ENCODE measurements around the gene DYNC1I2. TPM values are rescaled to one million over a fixed set of nuclear protein-coding genes. Genes with fewer than 3 reads are reported as not detected.

The DYNC1I2 gene
- total and polyA plus RNA-seq, 2 experiments from 2014 or later: 79.4 to 102 TPM

GRCh38 chr2:171792886-171793580 is 105.8 kb downstream of the DYNC1I2 start:
- Histone ChIP-seq H3K27ac (ENCODE audit: low read depth) (no peak overlapping the region), H3K27me3 (ENCODE audit: insufficient read depth) (no peaks in the 10 kb centered on the region), H3K36me3 (ENCODE audit: insufficient read depth) (no peaks in the 10 kb centered on the region), H3K79me2 (replicated peaks; ENCODE audit: insufficient read depth) (no peaks in the 10 kb centered on the region), H2AFZ (no peak overlapping the region), H3F3A (replicated peaks; ENCODE audit: low read depth) (no peaks in the 10 kb centered on the region), H3K4me1 (ENCODE audit: insufficient read depth) (peaks cover 45% of the 10 kb centered on the region), H3K4me2 (peak overlapping the region; percentile 33; the same call in 1 of the 2 replicates), H4K20me1 (replicated peaks; ENCODE audit: insufficient read depth) (no peaks in the 10 kb centered on the region; the same call in 1 of the 2 replicates), H3K9me2 (ENCODE audit: insufficient read depth) (no peaks in the 10 kb centered on the region), H3K4me3 (no peak overlapping the region)
- peaks cover 2% of the 10 kb centered on the region for H3K27me3 Mint-ChIP-seq (ENCODE audit: insufficient read depth, low read depth, poor library complexity)
- H3K27ac Mint-ChIP-seq: no peak overlapping the region; the same call in 1 of the 2 replicates
- no peak for TF ChIP-seq STAT1 (IDR thresholded peaks at IDR 0.05; ENCODE audit: unreplicated experiment)
- TF ChIP-seq CTCF (conservative IDR thresholded peaks at IDR 0.05; ENCODE audit: low read depth in 2 of 2): no peak
- no peak for TF ChIP-seq EZH2phosphoT487 (IDR thresholded peaks at IDR 0.05; ENCODE audit: unreplicated experiment)
- TF ChIP-seq CREB1 (CRISPR knock-in tag; IDR thresholded peaks at IDR 0.05; ENCODE audit: low read depth): no peak
- no peak for TF ChIP-seq NANOG (IDR thresholded peaks at IDR 0.05; ENCODE audit: borderline replicate concordance)
- TF ChIP-seq, protein P1, sequence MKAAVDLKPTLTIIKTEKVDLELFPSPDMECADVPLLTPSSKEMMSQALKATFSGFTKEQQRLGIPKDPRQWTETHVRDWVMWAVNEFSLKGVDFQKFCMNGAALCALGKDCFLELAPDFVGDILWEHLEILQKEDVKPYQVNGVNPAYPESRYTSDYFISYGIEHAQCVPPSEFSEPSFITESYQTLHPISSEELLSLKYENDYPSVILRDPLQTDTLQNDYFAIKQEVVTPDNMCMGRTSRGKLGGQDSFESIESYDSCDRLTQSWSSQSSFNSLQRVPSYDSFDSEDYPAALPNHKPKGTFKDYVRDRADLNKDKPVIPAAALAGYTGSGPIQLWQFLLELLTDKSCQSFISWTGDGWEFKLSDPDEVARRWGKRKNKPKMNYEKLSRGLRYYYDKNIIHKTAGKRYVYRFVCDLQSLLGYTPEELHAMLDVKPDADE (IDR thresholded peaks at IDR 0.05): no peak
- no peak for TF ChIP-seq JUNB (IDR thresholded peaks at IDR 0.05; ENCODE audit: unreplicated experiment)
- no peak for TF ChIP-seq ZNF331 (CRISPR knock-in tag; IDR thresholded peaks at IDR 0.05; ENCODE audit: low read depth)
- TF ChIP-seq POLR2AphosphoS5 (IDR thresholded peaks at IDR 0.05; ENCODE audit: low read depth): no peak
- peaks cover 53% of the 10 kb centered on the region for H3K4me1 Mint-ChIP-seq
- no peak overlapping the region for H3K4me3 Mint-ChIP-seq
- ATAC-seq (peak; percentile 19), DNase-seq (ENCODE audit: low spot score) (no peak)
- no peaks in the 10 kb centered on the region; the same call in 2 of the 3 replicates for H3K36me3 Mint-ChIP-seq (ENCODE audit: low read depth)
- no peaks in the 10 kb centered on the region for H3K9me3 Mint-ChIP-seq

GRCh38 chr2:171793691-171794678 is 106.7 kb downstream of the DYNC1I2 start:
- H3K36me3 Mint-ChIP-seq (ENCODE audit: low read depth): no peaks in the 10 kb centered on the region; the same call in 2 of the 3 replicates
- Histone ChIP-seq H3K79me2 (replicated peaks; ENCODE audit: insufficient read depth) (no peaks in the 10 kb centered on the region), H4K20me1 (replicated peaks; ENCODE audit: insufficient read depth) (no peaks in the 10 kb centered on the region; the same call in 1 of the 2 replicates), H3K4me1 (ENCODE audit: insufficient read depth) (peaks cover 36% of the 10 kb centered on the region), H3K4me2 (0 out of 2 replicates have a peak overlapping the region, but pooled peaks have one; percentile 33), H3K36me3 (ENCODE audit: insufficient read depth) (no peaks in the 10 kb centered on the region), H3F3A (replicated peaks; ENCODE audit: low read depth) (no peaks in the 10 kb centered on the region), H3K27ac (ENCODE audit: low read depth) (no peak overlapping the region), H2AFZ (no peak overlapping the region), H3K27me3 (ENCODE audit: insufficient read depth) (no peaks in the 10 kb centered on the region), H3K9me2 (ENCODE audit: insufficient read depth) (no peaks in the 10 kb centered on the region), H3K4me3 (no peak overlapping the region)
- peaks cover 2% of the 10 kb centered on the region for H3K27me3 Mint-ChIP-seq (ENCODE audit: insufficient read depth, low read depth, poor library complexity)
- DNase-seq (ENCODE audit: low spot score) (peak; percentile 15), ATAC-seq (no peak)
- H3K4me3 Mint-ChIP-seq: no peak overlapping the region
- peaks cover 48% of the 10 kb centered on the region for H3K4me1 Mint-ChIP-seq
- no peak overlapping the region; the same call in 1 of the 2 replicates for H3K27ac Mint-ChIP-seq
- H3K9me3 Mint-ChIP-seq: no peaks in the 10 kb centered on the region
- TF ChIP-seq CREB1 (CRISPR knock-in tag; IDR thresholded peaks at IDR 0.05; ENCODE audit: low read depth): no peak
- no peak for TF ChIP-seq ZNF114 (CRISPR knock-in tag; IDR thresholded peaks at IDR 0.05)
- no peak for TF ChIP-seq JUNB (IDR thresholded peaks at IDR 0.05; ENCODE audit: unreplicated experiment)

All from GM23338 (cell line).